Measurements from ENCODE around the gene PBRM1.

PBRM1 gene

DNA sequence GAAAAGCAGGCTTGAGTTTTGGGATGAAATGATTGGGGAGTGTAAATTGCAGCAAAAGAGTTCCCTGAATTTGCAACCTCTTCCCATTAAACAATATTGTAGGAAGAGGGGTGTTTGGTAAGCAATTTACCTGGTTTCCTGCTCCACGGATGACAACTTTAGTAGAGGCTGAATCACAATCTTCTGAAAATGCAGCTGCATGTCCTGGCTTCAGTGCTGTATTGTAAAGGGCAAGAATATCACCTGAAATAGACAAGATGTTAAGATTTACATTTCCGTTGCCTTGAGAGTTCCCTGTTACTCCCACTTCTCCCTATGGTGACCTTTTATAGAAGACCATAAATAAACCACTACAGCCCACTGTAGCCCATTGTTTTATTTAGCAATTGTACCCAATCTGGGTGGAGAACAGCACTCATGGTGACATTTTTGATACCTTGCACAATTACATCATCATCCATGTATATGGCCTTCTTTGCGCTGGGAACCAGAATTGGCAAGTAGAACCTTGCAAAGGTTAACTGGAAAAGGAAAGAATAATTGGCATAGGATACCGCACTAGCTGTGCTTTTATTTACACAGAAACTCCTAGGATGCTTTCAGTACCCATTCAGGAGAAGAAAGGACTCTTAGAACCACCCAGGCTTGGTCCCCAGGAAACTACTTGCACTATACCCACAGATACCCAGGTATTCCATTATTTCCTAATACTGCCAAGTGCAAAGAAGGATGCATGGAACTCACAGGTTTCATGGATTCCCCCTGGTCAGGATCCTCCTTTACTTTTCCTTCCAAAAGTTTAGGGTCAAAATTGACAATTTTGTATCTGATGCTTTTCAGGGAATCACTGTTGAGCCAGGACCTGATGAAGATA is 10.3 kb upstream of the PBRM1 start:
- no peaks in the 10 kb centered on the region for H3K27me3 ChIP-seq (ENCODE audit: control insufficient read depth, insufficient read depth, low read length)
- H2AFZ ChIP-seq, result no peak overlapping the region
- H3K4me3 ChIP-seq (ENCODE audit: low read depth, low read length), result no peak overlapping the region
- H3K9ac ChIP-seq, result no peak overlapping the region
- H3K9me3 ChIP-seq (ENCODE audit: control insufficient read depth, low read length), result no peaks in the 10 kb centered on the region
- no peaks in the 10 kb centered on the region for H3K4me1 ChIP-seq
- TF ChIP-seq, protein P1, sequence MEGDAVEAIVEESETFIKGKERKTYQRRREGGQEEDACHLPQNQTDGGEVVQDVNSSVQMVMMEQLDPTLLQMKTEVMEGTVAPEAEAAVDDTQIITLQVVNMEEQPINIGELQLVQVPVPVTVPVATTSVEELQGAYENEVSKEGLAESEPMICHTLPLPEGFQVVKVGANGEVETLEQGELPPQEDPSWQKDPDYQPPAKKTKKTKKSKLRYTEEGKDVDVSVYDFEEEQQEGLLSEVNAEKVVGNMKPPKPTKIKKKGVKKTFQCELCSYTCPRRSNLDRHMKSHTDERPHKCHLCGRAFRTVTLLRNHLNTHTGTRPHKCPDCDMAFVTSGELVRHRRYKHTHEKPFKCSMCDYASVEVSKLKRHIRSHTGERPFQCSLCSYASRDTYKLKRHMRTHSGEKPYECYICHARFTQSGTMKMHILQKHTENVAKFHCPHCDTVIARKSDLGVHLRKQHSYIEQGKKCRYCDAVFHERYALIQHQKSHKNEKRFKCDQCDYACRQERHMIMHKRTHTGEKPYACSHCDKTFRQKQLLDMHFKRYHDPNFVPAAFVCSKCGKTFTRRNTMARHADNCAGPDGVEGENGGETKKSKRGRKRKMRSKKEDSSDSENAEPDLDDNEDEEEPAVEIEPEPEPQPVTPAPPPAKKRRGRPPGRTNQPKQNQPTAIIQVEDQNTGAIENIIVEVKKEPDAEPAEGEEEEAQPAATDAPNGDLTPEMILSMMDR (IDR thresholded peaks at IDR 0.05), result no peak
- peaks cover 4% of the 10 kb centered on the region for H3K79me2 ChIP-seq
- H3K36me3 ChIP-seq (ENCODE audit: control insufficient read depth, insufficient read depth, low read length), result no peaks in the 10 kb centered on the region
- H3K27ac ChIP-seq, result no peak overlapping the region
- no peak overlapping the region for H3K4me2 ChIP-seq (ENCODE audit: low read length)

DNA sequence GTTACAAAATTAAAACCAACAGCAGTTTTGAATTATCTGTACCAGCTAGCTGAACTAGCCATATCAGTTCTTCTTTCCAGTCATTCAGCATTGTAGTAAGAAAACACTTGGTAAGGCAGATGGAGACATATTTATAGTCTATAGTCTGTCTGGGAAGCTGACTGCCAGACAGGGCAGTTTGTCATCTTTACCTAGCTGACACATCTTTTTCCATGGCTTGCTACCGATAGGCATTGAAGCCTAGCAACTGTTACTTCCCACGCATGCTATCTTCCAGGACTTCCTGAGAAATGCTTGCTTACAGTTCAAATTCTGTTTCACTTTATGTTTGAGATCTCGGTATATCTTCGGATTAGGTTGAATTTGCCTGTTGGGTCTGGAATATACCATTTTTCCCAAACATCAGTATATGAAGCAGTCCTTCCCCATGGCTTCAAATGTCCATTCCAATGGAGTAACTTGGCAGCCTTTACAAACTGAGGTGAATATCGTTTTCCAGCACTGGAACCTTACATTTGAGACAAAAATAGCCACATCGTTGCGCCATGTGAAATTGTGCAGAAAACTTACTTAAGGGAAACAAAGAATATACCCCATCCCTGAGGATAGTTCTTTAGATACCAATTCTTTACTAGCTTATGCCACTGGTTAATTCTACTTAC is 8.9 kb upstream of the PBRM1 start:
- Histone ChIP-seq H3K79me2 (no peaks in the 10 kb centered on the region), H3K4me3 (ENCODE audit: low read depth, low read length) (no peak overlapping the region), H3K27me3 (ENCODE audit: control insufficient read depth, insufficient read depth, low read length) (no peaks in the 10 kb centered on the region), H2AFZ (no peak overlapping the region), H3K9ac (no peak overlapping the region), H3K4me1 (no peaks in the 10 kb centered on the region), H3K27ac (no peak overlapping the region), H3K9me3 (ENCODE audit: control insufficient read depth, low read length) (no peaks in the 10 kb centered on the region), H3K4me2 (ENCODE audit: low read length) (peak overlapping the region; percentile 13), H3K36me3 (ENCODE audit: control insufficient read depth, insufficient read depth, low read length) (no peaks in the 10 kb centered on the region)
- TF ChIP-seq, protein P1 (IDR thresholded peaks at IDR 0.05), result no peak

DNA sequence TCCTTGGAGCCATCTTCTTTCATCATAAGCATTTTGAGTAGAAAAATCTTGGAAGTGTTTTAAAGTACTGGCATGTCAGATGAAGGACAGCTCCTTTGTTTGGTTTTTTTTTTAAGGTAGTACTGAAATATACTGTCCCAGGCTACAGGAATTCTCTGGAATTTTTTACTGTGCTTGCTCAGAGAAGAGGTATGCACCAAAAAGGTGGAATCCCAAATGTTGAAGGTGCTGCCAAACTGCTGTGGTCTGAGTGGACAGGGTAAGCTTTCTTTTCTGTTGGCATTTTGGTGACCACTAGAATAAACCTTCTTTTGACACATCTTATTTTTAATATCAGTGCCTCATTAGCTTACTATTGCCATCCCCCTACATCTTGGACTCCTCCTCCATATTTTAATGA is 7.4 kb upstream of the PBRM1 start:
- Histone ChIP-seq H3K36me3 (ENCODE audit: control insufficient read depth, insufficient read depth, low read length) (no peaks in the 10 kb centered on the region), H3K79me2 (no peaks in the 10 kb centered on the region), H3K4me2 (ENCODE audit: low read length) (no peak overlapping the region), H3K27me3 (ENCODE audit: control insufficient read depth, insufficient read depth, low read length) (no peaks in the 10 kb centered on the region), H3K4me3 (ENCODE audit: low read depth, low read length) (no peak overlapping the region), H3K4me1 (no peaks in the 10 kb centered on the region), H3K9me3 (ENCODE audit: control insufficient read depth, low read length) (no peaks in the 10 kb centered on the region), H3K9ac (no peak overlapping the region), H2AFZ (no peak overlapping the region), H3K27ac (no peak overlapping the region)
- TF ChIP-seq, protein P1 (IDR thresholded peaks at IDR 0.05), result no peak

DNA sequence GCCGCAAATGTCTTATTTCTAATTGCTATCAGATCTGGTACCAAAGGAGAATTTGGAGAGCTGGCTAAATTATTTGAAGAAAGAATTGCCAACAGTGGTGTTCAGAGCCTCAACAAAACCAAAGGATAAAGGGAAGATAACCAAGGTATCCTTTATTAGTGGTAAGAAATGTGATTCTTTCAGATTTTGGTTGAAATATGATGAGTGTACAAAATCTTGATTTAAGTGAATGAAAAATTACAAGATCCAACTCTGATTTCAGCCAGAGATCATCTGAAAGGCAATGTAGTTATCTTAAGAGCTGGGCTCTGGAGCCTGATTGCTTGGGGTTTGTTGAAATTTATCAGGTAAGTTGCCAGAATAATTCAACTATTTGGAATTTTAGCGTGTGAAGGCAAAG is 4.8 kb upstream of the PBRM1 start:
- Histone ChIP-seq H2AFZ (no peak overlapping the region), H3K4me2 (ENCODE audit: low read length) (no peak overlapping the region), H3K27ac (no peak overlapping the region), H3K9me3 (ENCODE audit: control insufficient read depth, low read length) (no peaks in the 10 kb centered on the region), H3K4me1 (no peaks in the 10 kb centered on the region), H3K4me3 (ENCODE audit: low read depth, low read length) (no peak overlapping the region), H3K79me2 (no peaks in the 10 kb centered on the region), H3K9ac (no peak overlapping the region), H3K27me3 (ENCODE audit: control insufficient read depth, insufficient read depth, low read length) (no peaks in the 10 kb centered on the region), H3K36me3 (ENCODE audit: control insufficient read depth, insufficient read depth, low read length) (no peaks in the 10 kb centered on the region)
- TF ChIP-seq, protein P1 (IDR thresholded peaks at IDR 0.05), result no peak

All from parathyroid adenoma (tissue), 2 donors.